A549 (cell line): ENCODE data around the gene DPYSL3. TPM values are rescaled to one million over a fixed set of nuclear protein-coding genes. Genes with fewer than 3 reads are reported as not detected.

Experiments
- ATAC-seq, 2 experiments: fragments of 200-7000 bp in 1 of 2; fragments of >200 bp in 1 of 2; cut with Nextera tagmentation in 1 of 2; cut with Tn5 transposase in 1 of 2; 3 replicates each; pipeline versions ENCODE4 v1.8.0 to v1.9.1; 2018 to 2020; ENCODE audit warnings: mild to moderate bottlenecking in 1 of 2, moderate library complexity in 1 of 2
- CTCF ChIA-PET: fragments of 300-600 bp; sonication (Branson Sonifier 250); formaldehyde crosslinking; extraction: SDS; loops from one replicate; lab custom pipeline; 2021; ENCODE audit warnings: antibody characterized with exemption, inconsistent platforms; lab: Yijun Ruan, JAX
- POLR2A ChIA-PET: fragments of 350-600 bp; formaldehyde crosslinking; extraction: SDS; loops from one replicate; lab custom pipeline; 2021; ENCODE audit warnings: antibody characterized with exemption, inconsistent platforms; lab: Yijun Ruan, JAX
- DNase-seq, 2 experiments: peaks; one replicate each; pipeline versions ENCODE4 v3.0.0 to v3.0.0-alpha.2; 2011 to 2016; ENCODE audit warnings: low read depth in 1 of 2, low spot score in 1 of 2
- FAIRE-seq: peaks from 2 replicates; lab custom pipeline; 2011; peaks lifted over from hg19 to GRCh38; lab: Jason Lieb, UNC
- H3K27ac ChIP-seq, 2 experiments: fragments of >200 bp; sonication (Bioruptor Twin); formaldehyde crosslinking; 3 replicates each; pipeline ENCODE4 v1.5.1; 2016 to 2017
- H3K4me1 ChIP-seq: fragments of >200 bp; sonication (Bioruptor Twin); formaldehyde crosslinking; 3 replicates; pipeline ENCODE4 v1.6.1; 2016
- H3K4me2 ChIP-seq: fragments of >200 bp; sonication (Bioruptor Twin); formaldehyde crosslinking; 3 replicates; pipeline ENCODE4 v1.6.1; 2016
- H3K4me3 ChIP-seq: fragments of >200 bp; sonication (Bioruptor Twin); formaldehyde crosslinking; 3 replicates; pipeline ENCODE4 v1.5.1; 2016
- H3K9me3 ChIP-seq: fragments of >200 bp; sonication (Bioruptor Twin); formaldehyde crosslinking; 3 replicates; pipeline ENCODE4 v1.6.1; 2016
- ATOH8 ChIP-seq: fragments of 250-450 bp; sonication (Bioruptor Pico); IDR thresholded peaks from 2 replicates; pipeline ENCODE4 v1.5.0; 2020; ENCODE audit warnings: low read depth, mild to moderate bottlenecking, moderate library complexity
- E2F6 ChIP-seq: IDR thresholded peaks from 2 replicates; pipeline ENCODE4 v1.6.1; 2012; ENCODE audit warnings: low read depth, borderline replicate concordance
- ESRRA ChIP-seq: fragments of 150-350 bp; IDR thresholded peaks from 2 replicates; pipeline ENCODE4 v1.6.1; 2014; ENCODE audit warnings: mild to moderate bottlenecking, low read length, borderline replicate concordance
- FOSB ChIP-seq: fragments of 250-450 bp; sonication (Bioruptor Pico); IDR thresholded peaks from 2 replicates; pipeline ENCODE4 v1.5.0; 2020; ENCODE audit warnings: mild to moderate bottlenecking, moderate library complexity
- FOXS1 ChIP-seq: fragments of 250-450 bp; sonication (Bioruptor Pico); IDR thresholded peaks from 2 replicates; pipeline ENCODE4 v1.5.0; 2020; ENCODE audit warnings: mild to moderate bottlenecking, moderate library complexity
- HDAC2 ChIP-seq: fragments of 200-600 bp; sonication (generic); IDR thresholded peaks from 2 replicates; pipeline ENCODE4 v1.6.1; 2016
- HEYL ChIP-seq: fragments of 250-450 bp; sonication (Bioruptor Pico); IDR thresholded peaks from 2 replicates; pipeline ENCODE4 v1.8.0; 2021; ENCODE audit warnings: mild to moderate bottlenecking, moderate library complexity
- HOXA7 ChIP-seq: fragments of 250-450 bp; sonication (Bioruptor Pico); IDR thresholded peaks from 2 replicates; pipeline ENCODE4 v1.5.0; 2020; ENCODE audit warnings: mild to moderate bottlenecking, moderate library complexity
- JUNB ChIP-seq: fragments of >200 bp; sonication (Bioruptor Twin); formaldehyde crosslinking; IDR thresholded peaks from 2 replicates; pipeline ENCODE4 v1.6.1; 2016
- MAFK ChIP-seq: fragments of 450-650 bp; IDR thresholded peaks from 2 replicates; pipeline ENCODE4 v1.6.1; 2014; ENCODE audit not compliant: partially characterized antibody
- MAX ChIP-seq: IDR thresholded peaks from 2 replicates; pipeline ENCODE4 v1.6.1; 2012
- MAZ ChIP-seq: fragments of 150-350 bp; IDR thresholded peaks from 2 replicates; pipeline ENCODE4 v1.6.1; 2014; ENCODE audit warnings: antibody characterized with exemption, low read depth, low read length, borderline replicate concordance
- NFE2L2 ChIP-seq: fragments of 150-350 bp; conservative IDR thresholded peaks from 2 replicates; pipeline ENCODE4 v1.6.1; 2014; ENCODE audit warnings: low read length
- PBX3 ChIP-seq: IDR thresholded peaks from 2 replicates; pipeline ENCODE4 v1.6.1; 2012
- POLR2A ChIP-seq: IDR thresholded peaks from 2 replicates; pipeline ENCODE4 v1.6.1; 2012; ENCODE audit warnings: mild to moderate bottlenecking, low read length
- POLR2AphosphoS2 ChIP-seq: conservative IDR thresholded peaks from 2 replicates; pipeline ENCODE4 v1.6.1; 2012; ENCODE audit warnings: low read length, improper control_type of control experiment, inconsistent platforms
- RARB ChIP-seq: fragments of 250-450 bp; sonication (Bioruptor Pico); IDR thresholded peaks from 2 replicates; pipeline ENCODE4 v1.8.0; 2021; ENCODE audit warnings: mild to moderate bottlenecking, moderate library complexity
- RNF2 ChIP-seq: fragments of 200-600 bp; sonication (generic); IDR thresholded peaks from 2 replicates; pipeline ENCODE4 v1.6.1; 2016; ENCODE audit warnings: low read depth, mild to moderate bottlenecking, antibody characterized with exemption, moderate library complexity, borderline replicate concordance
- SMC3 ChIP-seq: fragments of >200 bp; sonication (Bioruptor Twin); formaldehyde crosslinking; IDR thresholded peaks from 3 replicates; pipeline ENCODE4 v1.6.1; 2018; ENCODE audit warnings: inconsistent platforms
- TP53 ChIP-seq: fragments of 250-450 bp; sonication (Bioruptor Pico); IDR thresholded peaks from 2 replicates; pipeline ENCODE4 v1.5.0; 2021; ENCODE audit warnings: mild to moderate bottlenecking, moderate library complexity
- ZC3H11A ChIP-seq: fragments of 450-650 bp; IDR thresholded peaks from 2 replicates; pipeline ENCODE4 v1.6.1; 2014; ENCODE audit warnings: antibody characterized with exemption, mild to moderate bottlenecking
- ZFP36 ChIP-seq: fragments of 450-650 bp; IDR thresholded peaks from 2 replicates; pipeline ENCODE4 v1.6.1; 2014; ENCODE audit warnings: borderline replicate concordance; ENCODE audit not compliant: partially characterized antibody
- ZSCAN20 ChIP-seq: fragments of 250-450 bp; sonication (Bioruptor Pico); IDR thresholded peaks from 2 replicates; pipeline ENCODE4 v1.8.0; 2022; ENCODE audit warnings: mild to moderate bottlenecking, moderate library complexity
- WGBS: methylation state at CpG from one replicate; pipeline ENCODE4 v1.1.6; 2017; ENCODE audit errors: missing lambda C conversion rate; 5-methylcytosine and 5-hydroxymethylcytosine counted together
- polyA plus RNA-seq, 4 experiments: library from polyadenylated mRNA; depleted of rRNA in 3 of 4; stranded (reverse); fragments of >200 nt; fragmentation: RNase III in 1 of 4; extraction: RNeasy Plus Mini Kit Qiagen cat#74134 plus additional on column Dnase treatment in 1 of 4; gene quantifications; 2 replicates in 3 of 4; 3 replicates in 1 of 4; pipeline ENCODE4 v1.2.3, GENCODE V29; 2011 to 2017

DPYSL3 gene
- polyA plus RNA-seq, 2 of the 4 experiments (the other 2 are of a cell fraction) = 16.5 to 22.3 TPM

- Histone ChIP-seq H3K4me1 (no peaks in the 10 kb centered on the region), H3K4me3 (no peak overlapping the region), H3K4me2 (no peak overlapping the region), H3K27ac (no peak overlapping the region), H3K9me3 (no peaks in the 10 kb centered on the region)
- FAIRE-seq (no peak), ATAC-seq (no peak), DNase-seq (no peak)
- CTCF ChIA-PET = interaction anchor here (0.9 kb wide), 1 partner anchor 9 kb away, joined by 3 read pairs; no protein-coding TSS in a partner anchor
- TF ChIP-seq E2F6 (no peak), FOSB (no peak), PBX3 (no peak), MAZ (no peak), MAFK (no peak), FOXS1 (no peak), POLR2A (no peak), TP53 (CRISPR knock-in tag) (no peak), POLR2AphosphoS2 (no peak)
- WGBS = 53% methylated on average over 2 of the region's 2 CpGs
- POLR2A ChIA-PET = no interaction called here
These were observed 91.3 kb downstream of the DPYSL3 start for GRCh38 chr5:147418613-147419012.

- Histone ChIP-seq H3K27ac (no peak overlapping the region), H3K4me3 (no peak overlapping the region), H3K4me1 (no peaks in the 10 kb centered on the region), H3K4me2 (no peak overlapping the region), H3K9me3 (no peaks in the 10 kb centered on the region)
- CTCF ChIA-PET = interaction anchor here (1.4 kb wide), 1 partner anchor 162 kb away, joined by 4 read pairs; no protein-coding TSS in a partner anchor
- POLR2A ChIA-PET = no interaction called here
- ATAC-seq = no peak
- WGBS = 58% methylated on average over 5 of the region's 5 CpGs
- TF ChIP-seq RNF2 (no peak), ATOH8 (CRISPR knock-in tag) (no peak), HOXA7 (no peak), HEYL (CRISPR knock-in tag) (no peak), POLR2AphosphoS2 (no peak), MAX (no peak), SMC3 (no peak), ESRRA (no peak), ZSCAN20 (CRISPR knock-in tag) (no peak), NFE2L2 (no peak), ZFP36 (no peak), HDAC2 (no peak), JUNB (no peak)
- no peak for FAIRE-seq
- DNase-seq = no peak
These were observed 92.6 kb downstream of the DPYSL3 start for GRCh38 chr5:147417135-147417813.

- no peak for ATAC-seq
- TF ChIP-seq RARB (CRISPR knock-in tag) = no peak
- TF ChIP-seq ZC3H11A = no peak
- no peak for TF ChIP-seq FOXS1
- WGBS = 54% methylated on average over 3 of the region's 3 CpGs
- no peak for DNase-seq
- Histone ChIP-seq H3K27ac (no peak overlapping the region), H3K4me3 (no peak overlapping the region), H3K4me2 (no peak overlapping the region), H3K4me1 (no peaks in the 10 kb centered on the region), H3K9me3 (no peaks in the 10 kb centered on the region)
- FAIRE-seq = no peak
- ChIA-PET POLR2A (no interaction called here), CTCF (interaction anchor here (1.4 kb wide), 2 partner anchors 38 to 163 kb away, joined by 3 to 4 read pairs; no protein-coding TSS in a partner anchor)
These were observed 94.2 kb downstream of the DPYSL3 start for GRCh38 chr5:147415651-147416050.
